H1 (cell line): ENCODE data around the gene UBE3A.

Source experiments
- KDM1A ChIP-seq: fragments of 200-600, 300-600 bp; sonication (generic); IDR thresholded peaks from 2 replicates; pipeline ENCODE4 v1.7.1; 2016; ENCODE audit warnings: mild to moderate bottlenecking, low read length, borderline replicate concordance
- SIRT6 ChIP-seq: IDR thresholded peaks from one replicate; pipeline ENCODE4 v1.7.1; 2012; ENCODE audit warnings: low read length, inconsistent platforms

DNA sequence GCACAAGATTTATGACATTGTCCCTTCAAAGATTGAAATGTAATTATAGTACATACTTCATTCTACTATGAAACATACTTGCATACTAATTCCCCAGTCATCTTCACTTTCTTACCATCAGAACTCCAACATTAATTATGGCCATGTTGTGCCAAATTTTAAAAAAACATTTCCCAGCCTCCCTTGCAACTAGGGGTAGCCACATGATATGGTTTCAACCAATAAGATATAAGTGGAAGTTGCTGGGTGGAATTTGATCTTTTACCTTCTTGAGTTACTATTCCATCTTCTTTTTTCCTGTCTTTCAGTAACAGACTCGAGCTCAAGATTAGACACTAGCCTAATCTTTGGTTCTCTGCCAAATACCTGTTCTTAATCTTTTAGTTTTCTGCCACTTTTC, 25.6 kb upstream of the UBE3A start:
- no peak for TF ChIP-seq SIRT6
- TF ChIP-seq KDM1A: no peak
